Measurements from ENCODE around the gene UPF2.

Gene UPF2

GRCh38 chr10:11882646-11883375 lies 159.8 kb downstream of the UPF2 start:
- DNase-seq (ENCODE audit: low read depth in 2 of 2): no peak

- DNase-seq (ENCODE audit: low read depth in 2 of 2): no peak
Observed at GRCh38 chr10:11881477-11882417, 160.9 kb downstream of the UPF2 start.

GRCh38 chr10:11881030-11881476 lies 161.6 kb downstream of the UPF2 start:
- no peak for DNase-seq (ENCODE audit: low read depth in 2 of 2)

GRCh38 chr10:11880151-11881029 lies 162.2 kb downstream of the UPF2 start:
- no peak for DNase-seq (ENCODE audit: low read depth in 2 of 2)

- no peak for DNase-seq (ENCODE audit: low read depth in 2 of 2)
Observed at GRCh38 chr10:11879387-11880094, 163.1 kb downstream of the UPF2 start.

GRCh38 chr10:11878776-11879175 lies 163.8 kb downstream of the UPF2 start:
- no peak for DNase-seq (ENCODE audit: low read depth in 2 of 2)

- no peak for DNase-seq (ENCODE audit: low read depth in 2 of 2)
Observed at GRCh38 chr10:11877591-11877905, 165.1 kb downstream of the UPF2 start.

GRCh38 chr10:11876805-11877590 lies 165.6 kb downstream of the UPF2 start:
- no peak for DNase-seq (ENCODE audit: low read depth in 2 of 2)

GRCh38 chr10:11876324-11876723 lies 166.3 kb downstream of the UPF2 start:
- DNase-seq (ENCODE audit: low read depth in 2 of 2): no peak

- no peak for DNase-seq (ENCODE audit: low read depth in 2 of 2)
Observed at GRCh38 chr10:11875494-11876281, 166.9 kb downstream of the UPF2 start.

GRCh38 chr10:11874568-11875493 lies 167.8 kb downstream of the UPF2 start:
- DNase-seq (ENCODE audit: low read depth in 2 of 2): peak; percentile 18 to 37

GRCh38 chr10:11871466-11871865 lies 171.1 kb downstream of the UPF2 start:
- DNase-seq (ENCODE audit: low read depth in 2 of 2): no peak

- DNase-seq (ENCODE audit: low read depth in 2 of 2): no peak
Observed at GRCh38 chr10:11870900-11871400, 171.7 kb downstream of the UPF2 start.

- no peak for DNase-seq (ENCODE audit: low read depth in 2 of 2)
Observed at GRCh38 chr10:11870461-11870780, 172.2 kb downstream of the UPF2 start.
